Breast epithelium (tissue), 4 donors: ENCODE results near the gene PNKD. TPM values are rescaled to one million over a fixed set of nuclear protein-coding genes. Genes with fewer than 3 reads are reported as not detected.

Experiments
- DNase-seq, 2 donors: peaks; one replicate each; pipeline ENCODE4 v3.0.0-alpha.2; 2019; ENCODE audit warnings: low spot score in 2 of 2
- H3K27ac ChIP-seq, 2 donors: fragments of 200-600 bp; sonication (generic) in 1 of 2; one replicate each; pipeline ENCODE4 v1.5.1; 2016 to 2019; ENCODE audit warnings: mild to moderate bottlenecking in 1 of 2
- H3K27me3 ChIP-seq, 2 donors: fragments of 200-600 bp; sonication (generic) in 1 of 2; one replicate each; pipeline versions ENCODE4 v1.5.1 to v1.6.0; 2017 to 2019; ENCODE audit warnings: control low read depth in 1 of 2, mild to moderate bottlenecking in 1 of 2
- H3K36me3 ChIP-seq: fragments of 200-600 bp; one replicate; pipeline ENCODE4 v1.5.1; 2019
- H3K4me1 ChIP-seq, 2 donors: fragments of 200-600 bp; sonication (generic); one replicate each; pipeline ENCODE4 v1.5.1; 2016 to 2019; ENCODE audit warnings: control low read depth in 1 of 2
- H3K4me3 ChIP-seq, 3 donors: fragments of 200-600 bp; sonication (generic); 1 replicate in 2 of 3; 2 replicates in 1 of 3; pipeline ENCODE4 v1.5.1; 2016 to 2019; ENCODE audit warnings: mild to moderate bottlenecking in 3 of 3, moderate library complexity in 2 of 3
- H3K9me3 ChIP-seq, 2 donors: fragments of 200-600 bp; sonication (generic) in 1 of 2; one replicate each; pipeline ENCODE4 v1.5.1; 2016 to 2019; ENCODE audit warnings: control low read depth in 1 of 2
- CTCF ChIP-seq, 3 donors: fragments of 450-650 bp; IDR thresholded peaks; one replicate each; pipeline ENCODE4 v1.5.1; 2016 to 2017; ENCODE audit warnings: antibody characterized with exemption in 3 of 3, mild to moderate bottlenecking in 3 of 3, moderate library complexity in 3 of 3
- POLR2A ChIP-seq: fragments of 450-650 bp; IDR thresholded peaks from one replicate; pipeline ENCODE4 v1.6.1; 2016; ENCODE audit warnings: antibody characterized with exemption, mild to moderate bottlenecking, moderate library complexity
- POLR2AphosphoS5 ChIP-seq, 3 donors: sonication (generic); formaldehyde crosslinking; IDR thresholded peaks; one replicate each; pipeline ENCODE4 v1.6.1; 2017; ENCODE audit warnings: antibody characterized with exemption in 3 of 3
- intact Hi-C: fragments of 100-400 bp; cut with DNase I; formaldehyde crosslinking; loops from one replicate; pipeline ENCODE4 v1.15.1; 2023; ENCODE audit warnings: low total_unique reads
- total RNA-seq, 3 donors: library from RNA; depleted of rRNA; stranded (reverse); fragments of >200 nt; gene quantifications; one replicate each; pipeline ENCODE4 v1.1.0, GENCODE V29; 2016

Gene PNKD
- total RNA-seq, 3 donors from 2014 or later: 30.2 to 48.3 (median 35.6) TPM

GRCh38 chr2:218266316-218266979, 3.9 kb upstream of the PNKD start:
- peaks cover 3 to 9% of the 10 kb centered on the region in 2 donors for H3K4me1 ChIP-seq
- H3K27me3 ChIP-seq: no peaks in the 10 kb centered on the region
- DNase-seq: no peak
- no peak overlapping the region for H3K27ac ChIP-seq
- intact Hi-C loops: no loop called here
- H3K36me3 ChIP-seq: peaks cover 13% of the 10 kb centered on the region
- H3K4me3 ChIP-seq: no peak overlapping the region
- TF ChIP-seq POLR2AphosphoS5 (IDR thresholded peaks at IDR 0.05) (no peak), POLR2A (no peak), CTCF (IDR thresholded peaks at IDR 0.05) (no peak)
- no peaks in the 10 kb centered on the region for H3K9me3 ChIP-seq

GRCh38 chr2:218267259-218267658, 3.1 kb upstream of the PNKD start:
- Histone ChIP-seq H3K9me3 (no peaks in the 10 kb centered on the region), H3K4me3 (no peak overlapping the region), H3K27me3 (no peaks in the 10 kb centered on the region), H3K4me1 (peaks cover 5 to 14% of the 10 kb centered on the region in 2 donors), H3K27ac (no peak overlapping the region), H3K36me3 (peaks cover 13% of the 10 kb centered on the region)
- DNase-seq: no peak
- TF ChIP-seq POLR2A (no peak), POLR2AphosphoS5 (IDR thresholded peaks at IDR 0.05) (no peak), CTCF (IDR thresholded peaks at IDR 0.05) (no peak)
- intact Hi-C loops: no loop called here

GRCh38 chr2:218270721-218271486, 585 bp downstream of the PNKD start:
- Histone ChIP-seq H3K9me3 (no peaks in the 10 kb centered on the region), H3K4me1 (peaks cover 8 to 19% of the 10 kb centered on the region in 2 donors), H3K4me3 (peak overlapping the region; percentile 76 to 90 (median 87)), H3K36me3 (peaks cover 20% of the 10 kb centered on the region), H3K27ac (peak overlapping the region; percentile 56 to 80), H3K27me3 (no peaks in the 10 kb centered on the region)
- DNase-seq: no peak
- intact Hi-C loops: no loop called here
- TF ChIP-seq POLR2AphosphoS5 (IDR thresholded peaks at IDR 0.05): no peak
- no peak for TF ChIP-seq CTCF (IDR thresholded peaks at IDR 0.05)
- no peak for TF ChIP-seq POLR2A

GRCh38 chr2:218271487-218271797, 1.1 kb downstream of the PNKD start:
- no peaks in the 10 kb centered on the region for H3K9me3 ChIP-seq
- DNase-seq: no peak
- peak overlapping the region; percentile 56 to 80 for H3K27ac ChIP-seq
- no peak for TF ChIP-seq POLR2A
- TF ChIP-seq POLR2AphosphoS5 (IDR thresholded peaks at IDR 0.05): no peak
- no peak for TF ChIP-seq CTCF (IDR thresholded peaks at IDR 0.05)
- H3K27me3 ChIP-seq: no peaks in the 10 kb centered on the region
- peaks cover 15% of the 10 kb centered on the region for H3K36me3 ChIP-seq
- peak overlapping the region; percentile 76 to 90 (median 87) for H3K4me3 ChIP-seq
- H3K4me1 ChIP-seq: peaks cover 8 to 19% of the 10 kb centered on the region in 2 donors
- intact Hi-C loops: no loop called here

- intact Hi-C loops: no loop called here
- Histone ChIP-seq H3K4me1 (peaks cover 8 to 19% of the 10 kb centered on the region in 2 donors), H3K27ac (peak overlapping the region; percentile 56 to 80), H3K36me3 (peaks cover 13% of the 10 kb centered on the region), H3K4me3 (peak overlapping the region in 2 of 3 donors; percentile 13 to 90), H3K27me3 (no peaks in the 10 kb centered on the region), H3K9me3 (no peaks in the 10 kb centered on the region)
- no peak for TF ChIP-seq POLR2A
- TF ChIP-seq CTCF (IDR thresholded peaks at IDR 0.05): no peak
- TF ChIP-seq POLR2AphosphoS5 (IDR thresholded peaks at IDR 0.05): no peak
- no peak for DNase-seq
Measured at GRCh38 chr2:218271865-218272530, 1.7 kb downstream of the PNKD start.
